Spinal cord (tissue), 10 donors: ENCODE data around the gene TRIM29. TPM values are rescaled to one million over a fixed set of nuclear protein-coding genes. Genes with fewer than 3 reads are reported as not detected.

ENCODE experiments used
- DNase-seq, 6 donors: peaks; one replicate each; pipeline versions ENCODE4 v3.0.0 to v3.0.0-alpha.2; 2013 to 2015; ENCODE audit warnings: low spot score in 6 of 6, low read depth in 4 of 6
- H3K27ac ChIP-seq: one replicate; pipeline ENCODE4 v1.5.1; 2013; ENCODE audit warnings: low read depth, low read length, control low read depth
- H3K27me3 ChIP-seq: one replicate; pipeline ENCODE4 v1.6.1; 2013; ENCODE audit warnings: low read length; ENCODE audit not compliant: control insufficient read depth, insufficient read depth
- H3K36me3 ChIP-seq: one replicate; pipeline ENCODE4 v1.6.1; 2013; ENCODE audit warnings: low read length; ENCODE audit not compliant: control insufficient read depth, insufficient read depth
- H3K4me1 ChIP-seq: one replicate; pipeline ENCODE4 v1.6.1; 2013; ENCODE audit warnings: low read length; ENCODE audit not compliant: control insufficient read depth, insufficient read depth
- H3K4me3 ChIP-seq: one replicate; pipeline ENCODE4 v1.5.1; 2013; ENCODE audit warnings: low read depth, low read length, control low read depth
- H3K9me3 ChIP-seq: one replicate; pipeline ENCODE4 v1.6.1; 2013; ENCODE audit warnings: low read length; ENCODE audit not compliant: control insufficient read depth, insufficient read depth
- WGBS: methylation state at CpG from one replicate; pipeline ENCODE4 v1.1.5; 2013; ENCODE audit warnings: missing lambda C conversion rate; ENCODE audit not compliant: insufficient coverage; 5-methylcytosine and 5-hydroxymethylcytosine counted together
- polyA plus RNA-seq, 2 donors: library from polyadenylated mRNA; unstranded; fragments of 120-200 nt; gene quantifications; one replicate each; pipeline ENCODE4 v1.2.1, GENCODE V29; 2013; ENCODE audit not compliant: insufficient read length in 2 of 2
- total RNA-seq, 2 donors: library from RNA; depleted of rRNA in 1 of 2; stranded (reverse); fragments of 120-200 nt in 1 of 2; fragments of >200 nt in 1 of 2; gene quantifications; one replicate each; pipeline versions ENCODE4 v1.2.3 to v1.2.4, GENCODE V29; 2013 to 2014
- donor health status: healthy.

Gene TRIM29
- total and polyA plus RNA-seq, 4 donors = 0.94 to 1.9 (median 1.5) TPM

DNA sequence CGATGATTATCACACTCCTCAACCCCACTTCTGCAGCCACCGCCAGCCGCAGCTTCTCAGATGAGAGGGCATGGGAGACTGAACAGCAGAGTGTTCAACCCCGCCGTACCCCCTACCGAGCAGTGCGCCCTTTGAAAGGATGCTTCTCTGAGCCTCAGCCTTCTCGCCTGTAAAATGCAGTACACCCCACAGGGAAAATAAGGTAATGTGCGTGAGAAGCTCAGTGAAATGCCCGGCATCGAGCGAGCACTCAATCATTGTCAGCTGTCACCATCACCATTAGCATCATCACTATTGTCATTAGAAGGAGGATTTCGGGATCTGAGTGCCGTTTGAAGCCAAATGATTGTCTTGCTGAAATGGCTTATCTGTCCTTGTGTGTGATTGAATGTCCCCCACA is 13.6 kb downstream of the TRIM29 start:
- no peak overlapping the region for H3K27ac ChIP-seq
- no peaks in the 10 kb centered on the region for H3K9me3 ChIP-seq
- no peaks in the 10 kb centered on the region for H3K27me3 ChIP-seq
- peak in 1 of 6 donors; percentile 45 for DNase-seq
- H3K4me1 ChIP-seq = peaks cover 21% of the 10 kb centered on the region
- H3K36me3 ChIP-seq = no peaks in the 10 kb centered on the region
- WGBS = 92% methylated on average over 6 of the region's 14 CpGs
- H3K4me3 ChIP-seq = no peak overlapping the region

DNA sequence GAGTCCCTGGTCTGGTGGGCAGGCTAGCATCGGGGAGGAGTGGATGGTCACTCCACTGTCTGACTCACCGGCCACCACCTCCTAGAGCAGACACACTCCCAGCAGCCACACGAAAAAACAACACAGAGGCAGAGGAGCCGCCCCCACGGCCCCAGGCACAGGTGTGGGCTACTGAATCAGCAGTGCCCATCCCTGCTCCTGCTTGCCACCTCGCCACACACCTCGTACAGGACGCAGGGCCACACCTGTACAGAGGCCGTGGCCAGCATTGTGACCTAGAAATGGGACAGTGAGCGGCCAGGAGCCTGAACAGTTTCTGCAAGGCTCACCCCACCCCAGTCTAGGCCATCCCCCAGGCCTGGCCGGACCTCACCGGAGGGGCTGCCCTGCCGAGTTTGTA is 14.0 kb downstream of the TRIM29 start:
- 86% methylated on average over 11 of the region's 13 CpGs for WGBS
- H3K27ac ChIP-seq = no peak overlapping the region
- H3K4me3 ChIP-seq = no peak overlapping the region

DNA sequence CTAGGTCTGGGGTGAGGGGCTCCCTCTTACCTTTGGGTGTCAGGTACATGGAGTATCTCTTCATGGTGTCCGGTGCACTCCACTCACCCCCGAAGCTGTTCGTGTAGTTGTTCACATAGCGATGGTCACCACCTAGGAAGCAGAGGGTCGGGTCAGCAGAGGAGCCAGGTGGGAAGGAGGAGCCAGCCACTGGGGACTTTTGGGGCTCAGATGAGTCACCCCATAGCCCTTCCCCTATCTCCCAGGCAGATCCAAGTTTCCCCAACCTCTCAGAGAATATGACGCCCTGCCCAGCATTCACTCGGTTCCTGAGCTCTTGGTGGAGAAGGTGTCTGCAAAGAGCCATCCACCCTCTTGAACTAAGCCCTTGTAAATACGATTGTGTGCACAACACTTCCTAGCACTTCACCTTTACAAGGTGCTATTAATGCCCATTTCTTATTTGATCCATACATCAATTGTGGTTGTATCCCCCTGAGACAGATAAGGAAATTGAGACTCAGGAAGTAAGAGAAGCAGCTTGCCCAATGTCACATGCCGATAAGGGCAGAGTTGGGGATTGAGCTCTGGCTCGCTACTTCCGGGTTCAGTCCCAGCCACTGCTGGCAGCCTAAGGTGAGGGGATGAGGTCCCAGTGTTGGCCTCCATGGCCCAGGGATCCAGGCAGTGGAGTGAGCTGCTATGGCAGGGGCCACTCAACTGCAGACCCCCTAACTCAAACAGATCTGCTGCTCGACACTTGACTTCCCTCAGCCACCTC is 14.8 kb downstream of the TRIM29 start:
- no peaks in the 10 kb centered on the region for H3K36me3 ChIP-seq
- peaks cover 9% of the 10 kb centered on the region for H3K4me1 ChIP-seq
- DNase-seq = no peak
- no peaks in the 10 kb centered on the region for H3K9me3 ChIP-seq
- H3K4me3 ChIP-seq = no peak overlapping the region
- H3K27ac ChIP-seq = no peak overlapping the region
- 94% methylated on average over 11 of the region's 12 CpGs for WGBS
- H3K27me3 ChIP-seq = no peaks in the 10 kb centered on the region

More for the DNA sequence above, 14.0 kb downstream of the TRIM29 start:
- no peak for DNase-seq
- H3K9me3 ChIP-seq = no peaks in the 10 kb centered on the region
- H3K4me1 ChIP-seq = peaks cover 17% of the 10 kb centered on the region
- H3K36me3 ChIP-seq = no peaks in the 10 kb centered on the region
- no peaks in the 10 kb centered on the region for H3K27me3 ChIP-seq

DNA sequence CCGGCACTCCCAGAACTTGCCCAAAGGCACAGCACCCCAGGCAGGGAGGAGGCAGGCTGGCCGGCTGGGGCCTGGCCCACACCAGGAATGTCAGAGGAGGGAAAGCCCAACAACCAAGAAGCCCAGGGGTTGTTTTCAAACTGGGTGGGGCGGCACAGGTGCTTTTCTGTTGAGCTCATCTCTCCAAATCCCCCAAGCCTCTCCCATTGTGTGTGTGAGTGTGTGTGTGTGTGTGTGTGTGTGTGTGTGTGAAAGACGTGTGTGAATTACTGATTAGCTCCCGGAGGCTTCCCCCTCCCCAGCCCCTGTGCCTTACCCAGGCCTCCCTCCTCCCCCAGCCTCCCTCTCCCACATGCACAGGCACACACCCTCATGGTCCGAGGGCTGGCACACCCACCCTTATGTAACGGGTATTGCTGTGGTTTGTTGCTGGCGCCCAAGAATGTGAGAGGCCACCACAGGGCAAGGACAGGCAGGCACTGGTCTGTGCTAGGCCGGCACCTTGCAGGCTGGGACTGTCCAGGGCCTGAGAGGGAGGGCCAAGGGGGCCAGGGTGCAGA is 15.9 kb downstream of the TRIM29 start:
- Histone ChIP-seq H3K27ac (no peak overlapping the region), H3K36me3 (no peaks in the 10 kb centered on the region), H3K4me1 (peaks cover 7% of the 10 kb centered on the region), H3K9me3 (no peaks in the 10 kb centered on the region), H3K27me3 (no peaks in the 10 kb centered on the region), H3K4me3 (no peak overlapping the region)
- no peak for DNase-seq
- 69% methylated on average over 6 of the region's 9 CpGs for WGBS

DNA sequence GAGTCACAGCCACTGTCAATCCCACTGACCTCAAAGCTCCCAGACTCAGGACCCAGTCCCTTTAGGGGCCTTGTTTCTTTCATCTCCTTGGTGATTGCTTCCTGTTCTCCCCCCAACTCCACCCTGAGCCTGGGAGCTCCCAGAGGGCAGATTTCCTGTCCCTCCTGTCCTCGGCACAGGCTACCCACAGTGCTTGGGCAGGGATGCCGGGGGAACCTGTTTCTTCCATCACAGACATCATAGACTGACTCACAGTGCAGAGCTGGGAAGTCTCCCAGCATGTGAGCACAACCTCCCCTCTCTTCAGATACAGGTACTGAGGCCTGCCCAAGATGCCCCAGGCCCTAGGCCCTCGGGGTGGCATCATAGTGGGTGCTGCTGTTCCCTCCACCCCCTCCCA is 16.6 kb downstream of the TRIM29 start:
- Histone ChIP-seq H3K27ac (no peak overlapping the region), H3K4me1 (peaks cover 7% of the 10 kb centered on the region), H3K36me3 (no peaks in the 10 kb centered on the region), H3K9me3 (no peaks in the 10 kb centered on the region), H3K27me3 (no peaks in the 10 kb centered on the region), H3K4me3 (no peak overlapping the region)
- DNase-seq = no peak
- 84% methylated on average over 3 of the region's 3 CpGs for WGBS

DNA sequence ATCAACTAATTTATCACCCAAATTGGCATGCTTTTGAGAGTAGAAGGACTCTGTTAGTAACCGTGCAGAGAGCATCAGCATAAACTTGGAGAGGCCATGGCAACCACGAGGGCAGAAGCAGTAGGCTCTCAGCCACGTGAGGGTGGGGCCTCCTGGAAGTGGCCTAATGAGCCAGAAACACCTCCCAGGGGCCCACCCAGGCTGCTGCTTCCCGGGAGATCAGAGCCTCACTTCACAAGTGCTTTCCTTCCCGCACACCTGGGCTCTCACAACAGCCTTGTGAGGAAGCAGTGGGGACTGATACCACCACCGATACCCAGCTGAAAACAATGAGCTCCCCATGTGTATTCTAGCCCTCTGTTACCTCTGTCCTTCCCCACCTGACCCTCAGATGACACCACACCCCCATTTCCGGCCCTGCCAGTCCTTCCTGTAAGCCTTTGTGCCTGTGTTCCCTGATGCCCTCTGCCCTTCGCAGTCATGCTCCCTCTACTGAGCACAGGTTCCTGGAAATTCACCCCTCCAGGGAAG is 17.0 kb downstream of the TRIM29 start:
- Histone ChIP-seq H3K4me3 (no peak overlapping the region), H3K27me3 (no peaks in the 10 kb centered on the region), H3K9me3 (no peaks in the 10 kb centered on the region), H3K4me1 (peaks cover 7% of the 10 kb centered on the region), H3K36me3 (no peaks in the 10 kb centered on the region), H3K27ac (no peak overlapping the region)
- DNase-seq = no peak
- 64% methylated on average over 8 of the region's 8 CpGs for WGBS

DNA sequence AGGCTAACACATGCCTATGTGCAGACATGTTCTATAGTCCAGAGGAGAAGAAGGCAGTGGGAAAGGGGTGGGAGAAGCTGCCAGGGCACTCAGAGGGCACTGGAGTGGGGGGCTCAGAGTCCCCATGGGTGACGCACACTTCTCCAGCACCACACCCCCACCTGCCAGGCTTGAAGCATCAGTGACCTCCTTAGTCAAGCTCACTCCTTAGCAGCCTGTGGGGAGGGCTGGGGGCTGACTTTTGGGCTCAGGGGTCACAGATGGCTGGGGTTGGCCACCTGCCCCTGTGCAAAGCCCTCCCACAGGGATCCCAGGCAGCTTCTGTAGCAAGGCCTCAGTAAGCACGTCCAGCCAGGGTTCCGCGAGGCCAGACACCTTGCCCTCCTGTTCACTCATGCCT is 18.8 kb downstream of the TRIM29 start:
- Histone ChIP-seq H3K9me3 (no peaks in the 10 kb centered on the region), H3K27me3 (no peaks in the 10 kb centered on the region), H3K36me3 (no peaks in the 10 kb centered on the region), H3K4me1 (peaks cover 7% of the 10 kb centered on the region), H3K4me3 (no peak overlapping the region), H3K27ac (no peak overlapping the region)
- DNase-seq = no peak
- 80% methylated on average over 3 of the region's 4 CpGs for WGBS

DNA sequence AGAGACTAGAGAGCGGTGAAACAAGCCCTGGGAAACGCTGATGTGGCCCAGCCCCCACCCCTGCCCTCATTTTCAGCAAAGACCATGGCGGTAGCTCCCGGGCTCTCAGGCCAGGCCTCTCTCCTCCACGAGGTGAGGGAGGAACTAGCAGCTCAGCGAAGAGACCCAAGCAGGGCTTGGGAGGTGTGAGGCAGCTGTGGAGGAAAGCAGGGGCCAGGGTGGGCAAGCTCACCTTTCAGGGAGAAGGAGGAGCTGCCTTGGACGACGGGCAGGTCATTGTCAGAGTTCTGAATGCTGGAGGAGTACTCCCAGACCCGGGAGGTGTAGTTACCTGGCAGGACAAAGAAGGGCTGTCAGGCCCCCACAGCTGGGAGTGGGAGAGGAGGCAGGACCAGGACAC is 19.9 kb downstream of the TRIM29 start:
- Histone ChIP-seq H3K27me3 (no peaks in the 10 kb centered on the region), H3K4me1 (peaks cover 16% of the 10 kb centered on the region), H3K27ac (no peak overlapping the region), H3K9me3 (no peaks in the 10 kb centered on the region), H3K36me3 (no peaks in the 10 kb centered on the region), H3K4me3 (no peak overlapping the region)
- WGBS = 57% methylated on average over 6 of the region's 9 CpGs
- DNase-seq = no peak

DNA sequence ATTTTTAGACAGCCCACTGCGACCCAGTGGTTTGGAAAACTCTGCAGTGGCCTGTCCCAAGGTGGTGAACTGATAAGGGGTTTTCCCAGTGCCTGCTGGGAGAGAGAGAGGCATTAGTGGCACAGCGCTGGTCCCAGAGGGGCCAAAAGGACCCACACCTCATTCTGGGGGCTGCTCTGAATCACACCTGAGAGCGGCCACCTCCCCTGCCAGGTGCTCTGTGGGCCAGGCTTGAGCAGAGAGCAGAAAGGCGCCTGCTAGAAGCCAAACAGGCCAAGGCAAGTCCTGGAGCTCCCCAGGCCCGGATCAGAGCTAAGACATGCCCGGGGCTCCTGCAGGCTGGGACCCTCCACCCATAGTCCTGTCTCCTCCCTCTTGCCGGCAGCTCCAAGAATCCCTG is 20.9 kb downstream of the TRIM29 start:
- H3K4me3 ChIP-seq = no peak overlapping the region
- H3K36me3 ChIP-seq = no peaks in the 10 kb centered on the region
- no peaks in the 10 kb centered on the region for H3K9me3 ChIP-seq
- WGBS = 93% methylated on average over 6 of the region's 7 CpGs
- no peaks in the 10 kb centered on the region for H3K27me3 ChIP-seq
- DNase-seq = no peak
- no peak overlapping the region for H3K27ac ChIP-seq
- peaks cover 9% of the 10 kb centered on the region for H3K4me1 ChIP-seq
